ENCODE measurements around the gene EMSY. TPM values are rescaled to one million over a fixed set of nuclear protein-coding genes. Genes with fewer than 3 reads are reported as not detected.

The EMSY gene
- total RNA-seq, 4 donors from 2014 or later, result 27.6 to 36.5 (median 32.0) TPM

- no peak for DNase-seq
- H3K9me3 ChIP-seq, result no peaks in the 10 kb centered on the region
- H3K4me3 ChIP-seq, result no peak overlapping the region
- no peak overlapping the region for H3K27ac ChIP-seq
- H3K4me1 ChIP-seq, result peaks cover 0 to 6% (median 0%) of the 10 kb centered on the region in 4 donors
- H3K36me3 ChIP-seq, result peaks cover 0 to 37% (median 0%) of the 10 kb centered on the region in 3 donors
- no peaks in the 10 kb centered on the region for H3K27me3 ChIP-seq
- TF ChIP-seq CTCF (IDR thresholded peaks at IDR 0.05) (no peak), POLR2A (IDR thresholded peaks at IDR 0.05) (no peak)
Observed at GRCh38 chr11:76523786-76524436, 79.1 kb downstream of the EMSY start.

GRCh38 chr11:76524461-76524860 lies 79.6 kb downstream of the EMSY start:
- Histone ChIP-seq H3K4me3 (no peak overlapping the region), H3K27me3 (no peaks in the 10 kb centered on the region), H3K27ac (no peak overlapping the region), H3K36me3 (peaks cover 0 to 37% (median 0%) of the 10 kb centered on the region in 3 donors), H3K4me1 (peaks cover 0 to 6% (median 0%) of the 10 kb centered on the region in 4 donors), H3K9me3 (no peaks in the 10 kb centered on the region)
- DNase-seq, result no peak
- TF ChIP-seq POLR2A (IDR thresholded peaks at IDR 0.05), result no peak

GRCh38 chr11:76524919-76525318 lies 80.1 kb downstream of the EMSY start:
- H3K27ac ChIP-seq, result no peak overlapping the region
- H3K4me3 ChIP-seq, result no peak overlapping the region
- no peak for TF ChIP-seq POLR2A (IDR thresholded peaks at IDR 0.05)
- H3K4me1 ChIP-seq, result peaks cover 0 to 6% (median 0%) of the 10 kb centered on the region in 4 donors
- H3K9me3 ChIP-seq, result no peaks in the 10 kb centered on the region
- H3K27me3 ChIP-seq, result no peaks in the 10 kb centered on the region
- no peak for DNase-seq
- peaks cover 0 to 32% (median 0%) of the 10 kb centered on the region in 3 donors for H3K36me3 ChIP-seq

GRCh38 chr11:76526878-76527277 lies 82.1 kb downstream of the EMSY start:
- Histone ChIP-seq H3K27me3 (no peaks in the 10 kb centered on the region), H3K9me3 (no peaks in the 10 kb centered on the region), H3K4me1 (peaks cover 0 to 6% (median 0%) of the 10 kb centered on the region in 4 donors), H3K4me3 (no peak overlapping the region), H3K36me3 (peaks cover 0 to 42% (median 0%) of the 10 kb centered on the region in 3 donors), H3K27ac (no peak overlapping the region)
- TF ChIP-seq POLR2A (IDR thresholded peaks at IDR 0.05) (no peak), CTCF (IDR thresholded peaks at IDR 0.05) (no peak)
- DNase-seq, result no peak

GRCh38 chr11:76542436-76542835 lies 97.6 kb downstream of the EMSY start:
- H3K9me3 ChIP-seq, result no peaks in the 10 kb centered on the region
- H3K36me3 ChIP-seq, result peaks cover 0 to 75% (median 3%) of the 10 kb centered on the region in 3 donors
- no peak for DNase-seq
- TF ChIP-seq POLR2A (IDR thresholded peaks at IDR 0.05), result no peak
- no peak for TF ChIP-seq CTCF (IDR thresholded peaks at IDR 0.05)
- no peak overlapping the region for H3K27ac ChIP-seq
- H3K27me3 ChIP-seq, result no peaks in the 10 kb centered on the region
- no peak overlapping the region for H3K4me3 ChIP-seq
- H3K4me1 ChIP-seq, result no peaks in the 10 kb centered on the region

- Histone ChIP-seq H3K36me3 (peaks cover 0 to 67% (median 3%) of the 10 kb centered on the region in 3 donors), H3K9me3 (no peaks in the 10 kb centered on the region), H3K27me3 (no peaks in the 10 kb centered on the region), H3K4me1 (no peaks in the 10 kb centered on the region), H3K27ac (no peak overlapping the region), H3K4me3 (no peak overlapping the region)
- DNase-seq, result no peak
- TF ChIP-seq CTCF (IDR thresholded peaks at IDR 0.05) (no peak), POLR2A (IDR thresholded peaks at IDR 0.05) (no peak)
Observed at GRCh38 chr11:76543006-76543703, 98.3 kb downstream of the EMSY start.

Data from Peyer's patch (tissue), 4 donors.